AG08396 (cell line): ENCODE results near the gene MYLIP.

ENCODE experiments used
- DNase-seq: peaks from one replicate; pipeline ENCODE4 v3.0.0; 2012; ENCODE audit warnings: low spot score, mixed read lengths

The MYLIP gene

DNA sequence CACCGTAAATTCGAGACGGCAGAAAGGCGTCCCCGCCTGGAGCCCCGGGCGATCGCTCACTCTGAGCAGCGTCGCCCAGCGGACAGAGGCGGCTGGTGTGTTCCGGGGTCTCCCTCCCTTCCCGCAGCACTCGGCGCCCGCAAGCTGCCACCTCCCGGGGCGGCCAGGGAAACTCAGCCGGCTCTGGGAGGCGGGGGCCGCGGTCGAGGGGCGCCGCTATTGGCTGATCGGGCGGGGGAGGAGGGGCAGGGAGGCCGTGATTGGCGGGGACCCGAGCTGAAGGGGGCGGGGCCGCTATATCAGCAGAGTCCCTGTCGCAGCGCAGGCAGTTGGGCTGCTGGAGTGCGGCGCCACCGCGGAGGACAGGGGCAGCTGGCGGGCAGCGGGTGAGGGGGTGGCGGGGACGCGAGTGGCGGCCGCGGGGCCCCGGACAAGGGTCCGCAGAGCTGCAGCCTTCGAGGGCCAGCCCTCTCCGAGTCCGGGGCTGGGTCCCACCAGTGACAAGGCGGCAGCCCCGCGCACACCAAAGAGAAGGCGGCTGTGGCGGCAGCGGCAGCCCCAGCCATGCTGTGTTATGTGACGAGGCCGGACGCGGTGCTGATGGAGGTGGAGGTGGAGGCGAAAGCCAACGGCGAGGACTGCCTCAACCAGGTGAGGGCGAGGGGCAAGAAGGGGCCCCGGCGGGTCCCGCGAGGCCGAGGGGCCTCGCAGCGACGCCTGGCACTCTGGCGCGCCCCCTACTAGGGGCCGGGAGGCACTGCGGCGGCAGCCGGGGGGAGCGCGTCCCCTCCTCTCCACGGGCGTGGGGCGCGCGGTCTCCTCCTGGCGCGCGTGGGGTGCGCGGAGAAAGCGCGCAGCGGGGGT lies at the start of gene MYLIP:
MYLIP (plus strand) TSS at position 328 of the 864 bp plus-strand sequence; CDS start at position 565, 237 bp downstream.
- DNase-seq: peak; percentile 98

DNA sequence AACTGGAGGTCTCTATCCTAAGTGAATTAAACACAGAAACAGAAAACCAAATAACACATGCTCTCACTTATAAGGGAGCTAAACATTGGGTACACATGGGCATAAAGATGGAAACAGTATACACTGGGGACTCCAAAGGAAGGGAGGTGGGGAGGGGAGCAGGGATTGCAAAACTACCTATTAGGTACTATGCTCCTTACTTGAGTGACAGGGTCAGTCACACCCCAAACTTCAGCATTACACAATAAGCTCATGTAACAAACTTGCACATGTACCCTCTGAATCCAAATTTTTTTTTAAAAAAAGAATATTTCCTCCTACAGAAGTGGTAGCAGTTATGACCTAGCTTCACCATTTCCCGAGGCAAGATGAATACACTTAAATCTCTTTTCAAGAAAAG lies 49.5 kb upstream of the MYLIP start:
- DNase-seq: no peak

DNA sequence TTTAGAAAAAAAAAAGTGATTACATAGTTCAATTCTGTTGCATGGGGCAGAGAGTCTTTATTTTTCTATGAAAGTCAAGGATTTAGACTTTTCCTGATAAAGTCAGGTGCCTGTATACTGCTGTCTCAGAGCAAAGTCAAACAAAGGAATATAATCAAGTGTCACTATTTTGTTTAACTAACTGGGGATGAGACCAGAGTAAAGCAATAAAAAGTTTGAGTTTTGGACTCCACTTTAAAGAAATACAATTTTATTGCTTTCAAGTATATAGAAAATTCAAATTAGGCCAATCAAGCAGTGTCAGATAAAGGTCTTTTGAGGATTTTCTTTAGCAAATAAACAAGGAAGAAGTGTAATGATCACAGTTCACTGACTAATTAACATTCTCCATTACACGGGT lies 48.7 kb upstream of the MYLIP start:
- DNase-seq: no peak

DNA sequence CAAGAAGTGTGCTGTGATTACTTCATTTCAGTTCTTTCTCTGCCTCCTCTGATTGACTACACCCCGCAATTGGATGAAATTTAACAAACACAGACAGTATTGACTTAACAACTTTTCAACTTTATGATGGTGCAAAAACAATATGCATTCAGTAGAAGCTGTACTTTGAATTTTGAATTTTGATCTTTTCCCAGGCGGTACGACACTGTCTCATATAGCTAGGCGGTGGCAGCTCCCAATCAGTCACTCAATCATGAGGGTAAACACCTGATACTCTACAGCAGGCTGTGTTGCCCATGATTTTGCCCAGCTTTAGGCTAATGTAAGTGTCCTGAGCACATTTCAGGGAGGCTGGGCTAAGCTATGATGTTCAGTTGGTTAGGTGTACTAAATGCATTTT lies 47.6 kb upstream of the MYLIP start:
- DNase-seq: no peak

DNA sequence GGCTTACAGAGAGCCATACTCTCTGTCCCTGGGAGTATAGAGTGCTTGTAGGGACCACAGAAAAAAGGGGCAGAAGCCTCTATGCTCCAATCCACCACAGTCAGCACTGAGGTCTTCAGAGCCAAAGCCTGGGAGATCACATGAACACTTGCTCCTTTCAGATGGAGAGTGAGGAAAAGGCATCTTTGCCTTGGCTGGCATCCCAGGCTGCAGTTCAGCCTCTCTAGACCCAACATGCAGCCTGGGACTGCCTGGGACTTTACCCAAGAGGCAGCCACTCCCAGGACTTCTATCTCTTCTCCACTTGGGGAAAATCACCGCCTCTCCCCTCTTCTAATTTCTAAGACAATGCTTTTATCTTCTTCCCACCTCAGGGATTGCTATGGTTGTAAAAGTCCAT lies 46.5 kb upstream of the MYLIP start:
- DNase-seq: no peak

DNA sequence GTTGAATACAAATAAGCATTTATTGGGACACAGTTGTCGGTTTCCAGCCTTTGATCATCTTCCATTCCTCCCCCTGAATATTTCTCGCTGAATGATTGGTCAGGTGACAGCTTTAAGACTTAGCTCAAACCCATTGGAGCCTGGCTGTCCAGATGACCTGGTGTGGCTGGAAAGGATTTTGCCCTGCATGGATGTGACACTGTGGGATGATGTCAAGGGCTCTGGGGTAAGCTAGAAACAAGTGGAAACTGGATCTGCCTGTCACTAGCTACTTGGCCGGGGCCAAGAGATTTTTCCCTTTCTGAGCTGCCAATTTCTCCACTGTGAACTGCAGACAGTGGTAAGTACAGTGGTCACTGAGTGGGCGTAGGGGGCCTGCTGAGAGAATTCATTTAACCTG lies 41.9 kb upstream of the MYLIP start:
- no peak for DNase-seq

DNA sequence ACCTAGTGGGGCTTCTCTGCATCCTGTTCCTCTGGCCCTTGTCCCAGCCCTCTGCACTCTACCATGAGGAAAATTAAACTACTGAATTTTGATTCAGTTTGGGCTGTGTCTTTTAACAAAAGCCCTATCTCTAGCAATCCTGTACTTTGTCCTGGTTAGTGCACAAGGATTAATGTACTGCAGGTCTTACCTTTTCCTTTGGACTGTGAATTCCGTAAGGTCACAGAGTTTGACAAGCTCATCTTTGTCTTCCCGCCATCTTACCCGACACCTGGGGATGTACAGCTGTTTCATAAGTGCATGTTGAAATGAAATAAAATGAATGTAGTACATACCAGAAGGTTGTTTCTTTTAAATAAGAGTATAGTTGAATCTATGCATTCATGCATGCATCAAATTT lies 41.5 kb upstream of the MYLIP start:
- DNase-seq: no peak

DNA sequence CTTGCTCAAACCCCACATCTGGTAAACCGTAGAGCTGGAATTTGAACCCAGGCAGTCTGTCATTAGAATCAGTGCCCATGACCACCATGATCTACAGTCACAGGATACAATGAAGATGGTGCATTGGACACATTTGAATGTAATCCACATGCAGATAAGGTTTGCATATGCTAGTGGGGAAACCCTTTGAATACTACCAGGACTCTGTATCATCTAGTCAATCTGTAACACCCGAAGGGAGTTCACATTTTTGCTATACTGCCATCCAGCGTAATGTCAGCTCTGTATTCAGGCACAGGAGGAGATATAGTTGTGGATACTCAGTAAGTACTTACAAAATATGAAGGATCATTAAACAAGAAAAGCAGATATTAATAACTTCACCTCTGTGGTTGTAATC lies 40.5 kb upstream of the MYLIP start:
- DNase-seq: no peak

DNA sequence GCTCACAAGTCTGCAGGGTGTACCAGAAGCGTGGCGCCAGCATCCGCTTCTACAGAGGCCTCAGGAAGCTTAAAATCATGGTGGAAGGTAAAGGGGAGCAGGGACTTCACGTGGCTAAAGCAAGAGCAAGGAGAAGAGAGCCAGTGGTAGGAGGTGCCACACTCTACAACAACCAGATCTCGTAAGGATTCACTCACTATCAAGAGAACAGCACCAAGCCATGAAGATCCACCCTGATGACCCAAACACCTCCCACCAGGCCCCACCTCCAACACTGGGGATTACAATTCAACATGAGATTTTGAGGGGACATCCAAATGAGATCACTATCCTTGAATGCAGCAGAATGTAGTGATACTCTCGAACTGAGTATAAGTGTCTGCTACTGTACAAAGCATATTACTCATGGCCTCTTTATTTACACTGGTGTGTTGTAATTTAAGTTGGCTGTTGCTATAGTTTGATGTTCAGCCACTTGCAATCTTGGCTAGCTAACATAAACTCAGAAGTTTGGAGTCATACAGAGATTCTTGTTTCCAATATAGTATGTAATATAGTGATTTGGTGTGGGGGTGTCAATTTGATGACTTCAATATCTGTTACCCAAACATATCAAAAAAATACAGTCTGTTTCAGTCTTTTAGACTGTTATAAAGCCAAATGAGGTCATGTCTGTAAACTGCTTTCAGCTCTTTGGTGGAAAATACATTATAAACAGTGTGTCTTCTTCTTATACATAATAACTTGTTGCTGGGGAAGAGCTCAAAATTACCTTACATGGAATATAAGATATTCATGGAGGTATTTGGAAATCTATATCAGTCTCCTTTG lies 39.4 kb upstream of the MYLIP start:
- DNase-seq: no peak

DNA sequence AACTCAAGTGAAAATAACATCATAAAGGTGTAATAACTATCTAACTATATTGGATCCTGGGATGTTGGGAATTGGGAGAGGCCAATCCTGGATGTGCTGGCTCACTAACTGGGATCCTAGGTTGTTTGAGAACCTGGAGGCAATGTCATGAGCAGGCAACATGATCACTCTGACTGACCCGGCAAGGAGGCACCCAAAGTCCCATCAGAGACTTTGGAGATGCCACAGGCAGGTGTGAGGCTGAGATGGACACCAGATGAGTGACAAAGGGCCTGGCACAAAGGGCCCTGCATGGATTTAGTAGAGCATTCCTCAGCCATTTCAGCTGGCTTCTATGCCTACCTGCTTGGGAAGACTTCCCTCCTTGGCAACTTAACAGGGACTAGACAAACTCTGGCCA lies 38.4 kb upstream of the MYLIP start:
- no peak for DNase-seq

DNA sequence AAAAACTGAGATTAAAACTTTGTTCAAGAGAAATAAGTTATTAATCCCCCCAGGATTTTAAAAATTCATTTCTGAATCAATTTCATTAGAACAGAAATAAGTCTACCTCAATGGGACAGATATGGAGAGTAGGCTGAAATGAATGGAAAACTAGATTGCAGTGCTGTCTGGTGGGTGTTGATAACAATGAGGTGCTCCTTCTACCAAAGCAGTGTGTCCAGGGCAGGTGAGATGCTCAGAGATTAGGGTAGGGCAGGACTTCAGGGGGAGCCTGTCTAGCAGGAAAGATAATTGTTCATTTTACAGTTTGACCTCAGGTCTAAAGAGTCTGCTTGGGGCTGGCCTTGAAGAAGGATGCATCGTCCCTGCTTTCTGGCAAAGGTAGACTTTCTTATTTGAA lies 38.0 kb upstream of the MYLIP start:
- no peak for DNase-seq

DNA sequence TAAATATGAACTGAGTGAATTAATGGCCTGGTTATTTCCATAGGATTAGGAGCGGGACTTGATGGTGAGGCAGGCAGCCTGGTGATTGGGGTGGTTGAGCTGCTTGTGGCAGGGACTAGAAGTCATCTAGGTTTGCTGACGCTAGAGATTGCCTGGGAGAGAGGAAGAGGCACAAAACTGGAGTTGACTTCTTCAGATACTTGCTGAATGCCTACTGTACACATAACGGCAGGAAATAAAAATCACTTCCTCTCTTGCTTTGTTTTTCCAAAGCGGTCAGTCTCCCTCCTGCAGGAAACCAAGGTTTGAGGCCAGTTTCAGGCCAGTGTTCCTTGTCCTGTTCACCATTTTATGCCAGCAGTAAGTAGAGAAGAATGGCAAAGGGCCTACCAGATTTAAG lies 36.7 kb upstream of the MYLIP start:
- DNase-seq: no peak

DNA sequence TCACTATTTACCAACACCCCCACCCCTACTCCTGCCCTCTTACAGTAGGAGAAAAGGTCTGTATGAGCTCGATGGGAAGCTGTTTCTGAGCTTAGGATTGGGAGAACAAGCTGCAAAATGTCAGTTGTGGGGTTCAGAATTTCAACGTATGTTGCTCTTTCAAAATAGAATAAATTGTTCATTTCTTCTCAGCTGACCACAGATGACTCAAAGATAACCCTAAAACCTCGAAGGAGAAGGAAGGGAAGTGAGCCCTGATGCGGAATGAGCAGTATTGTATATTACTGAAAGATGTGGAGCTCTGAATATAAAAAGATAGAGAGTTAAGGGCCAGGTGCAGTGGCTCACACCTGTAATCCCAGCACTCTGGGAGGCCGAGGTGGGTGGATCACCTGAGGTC lies 35.9 kb upstream of the MYLIP start:
- no peak for DNase-seq

DNA sequence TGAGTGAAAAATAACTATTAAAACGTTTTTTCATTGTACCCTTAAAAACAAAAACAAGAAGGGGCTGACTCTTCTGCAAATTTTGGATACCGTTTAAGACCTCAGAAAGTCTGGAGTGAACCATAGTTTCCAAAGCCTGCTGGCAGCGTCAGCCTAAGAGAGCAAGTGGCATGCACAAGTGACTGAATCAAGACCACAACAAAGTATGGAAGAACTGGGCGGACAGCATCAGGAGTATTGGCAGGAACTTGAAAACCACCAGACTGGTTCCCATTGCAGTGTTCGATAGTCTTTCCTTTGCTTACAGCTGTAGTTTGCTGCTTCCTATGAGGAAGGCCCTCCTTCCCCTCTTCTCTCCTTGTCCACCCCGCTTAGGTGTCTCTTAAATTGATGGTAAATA lies 33.7 kb upstream of the MYLIP start:
- no peak for DNase-seq

DNA sequence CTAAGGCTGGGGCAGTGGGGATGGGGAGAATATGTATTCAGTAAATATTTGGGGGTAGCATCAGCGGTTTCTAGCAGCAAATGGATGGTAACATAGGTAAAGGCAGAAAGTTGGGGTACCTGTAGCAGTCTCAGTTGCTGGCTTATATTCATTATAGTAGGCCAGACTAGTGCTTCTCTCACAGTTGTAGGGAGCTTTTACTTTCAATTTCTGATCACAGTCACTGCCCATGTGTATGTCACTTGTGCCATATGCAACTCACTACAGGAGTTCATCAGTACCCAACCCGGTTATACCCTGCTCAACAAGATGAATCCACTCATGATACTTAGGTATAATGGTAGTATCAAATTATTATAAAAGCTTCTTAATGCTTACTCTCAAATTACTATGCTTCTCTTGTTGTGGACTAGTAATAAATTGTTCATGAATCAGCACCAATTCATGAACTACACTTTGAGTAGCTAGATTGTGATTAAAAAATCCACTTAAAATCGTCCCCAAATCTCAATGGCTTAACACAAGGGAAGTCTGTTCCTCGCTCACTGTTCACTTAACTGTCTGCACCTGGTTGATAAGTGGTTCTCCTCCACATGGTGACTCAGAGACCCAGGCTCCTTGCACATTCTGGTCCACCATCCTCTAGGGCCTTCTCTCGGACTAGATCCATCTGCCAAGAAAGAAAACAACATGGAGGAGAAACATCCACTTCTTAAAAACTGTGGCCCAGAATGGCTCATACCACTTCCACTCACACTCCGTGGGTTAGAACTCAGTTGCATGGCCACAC lies 31.3 kb upstream of the MYLIP start:
- no peak for DNase-seq

DNA sequence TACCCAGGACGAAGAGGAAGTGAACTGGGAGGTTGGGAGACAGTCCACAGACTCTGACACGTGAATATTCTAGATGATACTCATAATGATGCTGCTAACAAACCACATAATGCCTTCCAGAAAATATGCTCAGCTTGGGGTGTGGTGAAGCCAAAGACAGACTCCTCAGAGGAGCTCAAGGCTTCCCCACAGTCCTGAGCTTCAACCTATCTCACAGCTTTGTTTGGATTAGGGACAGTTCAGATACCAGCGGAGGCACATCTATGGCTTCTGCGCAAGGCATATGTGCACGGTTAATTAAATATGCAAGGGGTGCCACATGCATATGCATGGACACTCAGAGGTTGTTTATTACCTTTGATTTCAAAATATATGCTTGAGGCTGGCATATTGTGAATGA lies 30.7 kb upstream of the MYLIP start:
- DNase-seq: no peak

DNA sequence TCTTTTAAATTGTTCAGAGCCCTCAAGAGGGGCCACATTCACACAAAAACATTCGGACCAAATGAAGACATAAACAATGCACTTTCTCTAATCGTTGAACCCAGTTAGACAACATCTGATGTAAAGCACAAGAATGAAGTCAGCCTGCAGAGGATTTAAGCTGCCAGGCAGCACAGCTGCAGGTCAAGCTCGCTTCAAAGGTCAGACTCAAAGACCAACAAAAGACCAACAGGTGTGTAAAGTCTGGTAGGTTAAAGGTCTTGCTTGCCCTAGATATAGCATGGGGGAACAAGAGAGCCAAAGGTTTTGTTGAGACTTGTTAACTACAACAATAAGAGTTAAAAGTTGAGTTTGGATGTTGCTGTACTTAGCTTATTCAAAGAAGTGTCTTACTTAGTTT lies 26.7 kb upstream of the MYLIP start:
- no peak for DNase-seq

DNA sequence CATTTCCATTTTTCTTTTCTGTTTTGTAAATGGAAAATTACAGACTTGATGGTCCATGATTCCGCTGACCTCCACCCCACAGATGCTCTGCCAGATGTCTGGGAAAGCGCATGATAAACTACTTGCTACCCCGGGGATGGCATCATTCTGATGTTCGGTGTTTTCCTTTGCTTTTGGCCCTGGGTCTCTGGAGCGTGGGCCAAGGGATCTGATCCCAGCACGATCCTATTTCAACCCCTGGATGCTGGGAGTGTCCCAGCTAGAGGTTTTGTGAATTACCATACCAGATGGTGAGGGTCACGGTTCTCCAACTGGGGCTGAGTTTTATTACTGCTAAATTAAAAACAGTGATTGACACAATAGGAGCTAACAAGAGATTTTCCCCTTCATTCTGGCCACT lies 25.2 kb upstream of the MYLIP start:
- no peak for DNase-seq

DNA sequence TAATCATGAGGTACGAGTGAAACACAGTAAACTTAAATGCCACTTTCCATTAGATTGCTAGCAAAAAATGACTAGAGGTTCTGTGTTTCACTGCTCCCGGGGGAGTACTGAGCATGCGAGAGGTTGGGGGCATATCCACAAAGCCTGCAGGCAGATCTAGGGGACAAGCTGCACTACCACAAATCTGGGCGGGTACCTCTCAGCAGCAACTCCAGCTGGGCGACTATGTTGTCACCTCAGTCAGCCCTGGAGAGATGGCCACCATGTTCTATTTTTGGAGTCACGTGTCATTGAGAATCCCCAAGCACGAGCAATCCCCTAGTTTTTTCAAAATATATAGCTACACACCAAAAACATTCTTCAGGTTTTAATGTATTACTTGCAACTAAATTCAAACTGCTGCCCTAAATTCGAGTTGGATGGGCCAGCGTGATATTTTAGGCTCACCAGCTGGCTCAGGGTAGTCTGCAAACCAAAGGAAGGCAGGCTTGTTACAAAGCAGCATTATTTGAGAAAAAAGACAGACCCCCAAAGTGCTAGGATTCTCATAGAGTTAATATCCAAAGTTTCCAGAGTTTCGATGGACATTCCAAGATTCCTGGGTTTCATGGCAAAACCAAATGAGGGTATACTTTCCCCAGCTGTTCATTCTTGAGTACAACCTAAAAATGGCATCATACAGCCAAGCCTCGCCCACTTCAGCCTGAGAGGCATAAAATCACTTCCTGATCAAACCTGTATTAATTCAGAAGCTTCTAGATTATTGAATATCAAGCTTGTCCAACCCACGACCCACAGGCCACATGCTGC lies 24.1 kb upstream of the MYLIP start:
- DNase-seq: no peak

DNA sequence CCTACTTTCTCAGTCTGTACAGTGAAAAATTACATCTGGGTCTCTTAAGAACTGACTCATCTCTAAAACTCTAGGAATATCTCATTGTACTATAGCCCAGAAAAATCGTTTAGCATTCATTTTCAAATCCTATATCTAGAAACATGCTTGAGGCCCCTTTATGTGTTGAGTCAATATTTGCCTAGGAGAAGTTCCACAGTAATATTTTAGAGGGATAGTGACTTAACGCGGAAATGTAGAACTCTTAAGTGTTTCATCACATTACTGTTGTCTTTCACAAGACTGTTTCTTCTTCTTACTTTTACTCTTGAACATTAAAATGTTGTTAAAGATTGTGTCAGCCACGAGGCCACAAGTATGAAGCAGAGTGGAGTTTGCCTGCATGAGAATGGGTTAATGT lies 23.0 kb upstream of the MYLIP start:
- DNase-seq: no peak

DNA sequence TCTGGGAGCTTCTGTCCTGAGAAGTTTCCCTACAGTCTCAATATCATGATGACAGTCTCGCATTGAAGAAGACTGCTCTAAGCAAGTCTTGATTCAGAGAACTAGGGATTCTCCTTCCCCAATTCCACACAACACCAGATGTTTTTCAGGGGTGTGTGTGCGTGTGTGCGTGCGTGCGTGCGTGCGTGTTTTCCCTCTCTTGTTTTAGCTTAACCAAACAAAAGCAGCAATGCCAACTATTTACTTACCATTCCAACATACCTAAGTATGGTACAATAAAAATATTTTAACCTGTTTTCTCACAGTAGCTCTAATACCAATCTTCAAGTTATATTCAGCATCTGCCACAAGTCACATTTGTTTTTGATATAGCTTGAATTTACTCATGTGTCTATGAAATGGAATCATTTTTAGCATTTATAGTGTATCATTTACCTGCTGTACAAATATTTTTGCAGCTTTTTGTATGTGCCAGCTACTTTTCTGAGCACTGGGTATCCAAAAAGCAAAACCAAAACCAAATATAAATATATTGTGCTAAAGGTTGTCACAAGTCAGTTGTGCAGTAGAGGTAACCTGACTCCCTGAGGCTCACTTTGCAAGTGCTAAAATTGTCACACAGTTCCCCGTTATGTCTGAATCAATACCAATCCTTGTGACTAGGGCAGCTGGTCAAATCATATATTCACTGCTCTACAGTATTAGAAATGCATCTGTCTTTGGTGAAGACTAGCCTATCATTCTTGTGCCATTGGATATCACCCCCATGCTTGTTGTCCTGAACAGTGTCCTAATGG lies 21.7 kb upstream of the MYLIP start:
- DNase-seq: no peak
